Hepatocyte (in vitro differentiated cells): ENCODE results near the gene RBCK1. TPM values are rescaled to one million over a fixed set of nuclear protein-coding genes. Genes with fewer than 3 reads are reported as not detected.

Experiments
- DNase-seq: peaks from one replicate; pipeline ENCODE4 v3.0.0-alpha.2; 2016; ENCODE audit warnings: low spot score
- H2AFZ ChIP-seq: fragments of 200-600 bp; sonication (generic); 2 replicates; pipeline ENCODE4 v1.6.0; 2016; ENCODE audit warnings: antibody characterized with exemption, mild to moderate bottlenecking
- H3K27ac ChIP-seq: fragments of 200-600 bp; sonication (generic); 2 replicates; pipeline ENCODE4 v1.5.1; 2016; ENCODE audit warnings: mild to moderate bottlenecking
- H3K27me3 ChIP-seq: fragments of 200-600 bp; sonication (generic); 2 replicates; pipeline ENCODE4 v1.6.1; 2016
- H3K36me3 ChIP-seq: fragments of 200-600 bp; sonication (generic); replicated peaks from 2 replicates; pipeline ENCODE4 v1.5.1; 2016; ENCODE audit warnings: low read depth; ENCODE audit not compliant: insufficient read depth
- H3K4me1 ChIP-seq: fragments of 200-600 bp; sonication (generic); 2 replicates; pipeline ENCODE4 v1.5.1; 2016; ENCODE audit warnings: mild to moderate bottlenecking, moderate library complexity; ENCODE audit not compliant: insufficient read depth
- H3K4me2 ChIP-seq: fragments of 200-600 bp; sonication (generic); 2 replicates; pipeline ENCODE4 v1.6.0; 2016
- H3K4me3 ChIP-seq: fragments of 200-600 bp; sonication (generic); 2 replicates; pipeline ENCODE4 v1.5.1; 2016; ENCODE audit warnings: mild to moderate bottlenecking
- H3K79me2 ChIP-seq: fragments of 200-600 bp; sonication (generic); 2 replicates; pipeline ENCODE4 v1.6.0; 2017; ENCODE audit warnings: mild to moderate bottlenecking
- H3K9me2 ChIP-seq: fragments of 200-600 bp; sonication (generic); replicated peaks from 2 replicates; pipeline ENCODE4 v1.6.0; 2017; ENCODE audit warnings: mild to moderate bottlenecking; ENCODE audit not compliant: insufficient read depth
- H3K9me3 ChIP-seq: fragments of 200-600 bp; sonication (generic); 2 replicates; pipeline ENCODE4 v1.5.1; 2016; ENCODE audit warnings: low read depth, mild to moderate bottlenecking
- H4K20me1 ChIP-seq: fragments of 200-600 bp; sonication (generic); 2 replicates; pipeline ENCODE4 v1.6.0; 2016; ENCODE audit warnings: mild to moderate bottlenecking; ENCODE audit not compliant: insufficient read depth, poor library complexity, severe bottlenecking
- EZH2 ChIP-seq: fragments of 200-600 bp; sonication (generic); IDR thresholded peaks from 2 replicates; pipeline ENCODE4 v1.6.1; 2016; ENCODE audit warnings: antibody characterized with exemption, mild to moderate bottlenecking, borderline replicate concordance
- EZH2phosphoT487 ChIP-seq: fragments of 200-600 bp; sonication (generic); IDR thresholded peaks from one replicate; pipeline ENCODE4 v1.6.1; 2018; ENCODE audit warnings: antibody characterized with exemption, mild to moderate bottlenecking, low read depth, moderate library complexity; ENCODE audit not compliant: unreplicated experiment, severe bottlenecking
- WGBS: methylation state at CpG from one replicate; pipeline ENCODE4 v1.1.6; 2016; ENCODE audit warnings: low lambda C conversion rate; ENCODE audit errors: missing lambda C conversion rate; 5-methylcytosine and 5-hydroxymethylcytosine counted together
- polyA plus RNA-seq: library from polyadenylated mRNA; unstranded; fragments of >200 nt; fragmentation: Nextera tagmentation; extraction: Ambion mirVana; gene quantifications from 2 replicates; pipeline ENCODE4 v1.2.1, GENCODE V29; 2016
- total RNA-seq: library from RNA; depleted of rRNA; stranded (reverse); fragments of >200 nt; gene quantifications from 2 replicates; pipeline ENCODE4 v1.2.3, GENCODE V29; 2014
- TF ChIP-seq, protein P1 (sequence below): fragments of 200-600 bp; sonication (generic); IDR thresholded peaks from 2 replicates; pipeline ENCODE4 v1.5.1; 2016; ENCODE audit warnings: antibody characterized with exemption, mild to moderate bottlenecking; ENCODE audit not compliant: poor library complexity

Gene RBCK1
- total and polyA plus RNA-seq, 2 experiments from 2014 or later: 76.4 to 80.8 TPM

- peak overlapping the region; percentile 96 for H3K27ac ChIP-seq
- peak; percentile 88 for DNase-seq
- H3K27me3 ChIP-seq: no peaks in the 10 kb centered on the region
- peaks cover 39% of the 10 kb centered on the region for H3K79me2 ChIP-seq
- peaks cover 7% of the 10 kb centered on the region for H3K4me1 ChIP-seq
- H3K4me3 ChIP-seq: peak overlapping the region; percentile 92
- 2% methylated on average over 60 of the region's 93 CpGs for WGBS
- H2AFZ ChIP-seq: peak overlapping the region; percentile 40
- H3K4me2 ChIP-seq: peak overlapping the region; percentile 94
- H4K20me1 ChIP-seq: peaks cover 13% of the 10 kb centered on the region
- H3K36me3 ChIP-seq: no peaks in the 10 kb centered on the region
- H3K9me2 ChIP-seq: no peaks in the 10 kb centered on the region
- no peak for TF ChIP-seq EZH2phosphoT487
- H3K9me3 ChIP-seq: no peaks in the 10 kb centered on the region
Observed at GRCh38 chr20:380763-381580, 27.1 kb upstream of the RBCK1 start.

DNA sequence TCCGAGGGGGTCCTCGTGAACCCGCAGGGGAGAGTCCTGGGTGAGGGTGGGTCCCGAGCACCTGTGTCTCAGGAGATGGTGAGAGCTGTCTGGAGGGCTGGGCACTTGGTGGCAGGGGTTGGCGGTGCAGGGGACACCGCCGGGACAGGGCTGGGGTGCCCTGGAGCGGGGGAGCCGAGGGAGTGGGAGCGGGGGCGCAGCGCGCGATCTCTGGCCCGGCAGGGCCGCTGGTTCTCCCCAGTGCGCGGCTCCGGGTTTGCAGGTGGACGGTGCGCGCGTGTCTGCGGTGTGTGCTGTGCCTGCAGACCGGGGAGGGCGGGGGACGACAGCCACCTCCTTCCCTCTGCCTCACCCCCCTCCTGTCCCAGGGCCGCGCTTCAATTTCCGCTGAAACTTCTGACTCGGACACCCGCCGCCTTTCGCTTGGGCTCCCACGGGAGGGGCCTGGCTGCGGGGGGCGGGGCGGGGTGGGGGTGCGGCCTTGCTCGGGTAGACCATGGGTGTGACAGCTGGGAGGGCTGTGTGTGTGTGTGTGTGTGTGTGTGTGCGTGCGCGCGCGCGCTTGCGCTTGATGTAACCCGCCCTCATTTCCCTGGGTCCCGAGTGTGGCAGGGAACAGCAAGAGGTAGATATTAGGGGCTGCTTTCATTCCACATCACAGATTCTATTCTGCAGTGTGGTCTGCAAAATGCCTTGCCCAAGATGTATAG is 26.4 kb upstream of the RBCK1 start:
- 6% methylated on average over 23 of the region's 49 CpGs for WGBS
- H3K9me3 ChIP-seq: no peaks in the 10 kb centered on the region
- TF ChIP-seq, protein P1, sequence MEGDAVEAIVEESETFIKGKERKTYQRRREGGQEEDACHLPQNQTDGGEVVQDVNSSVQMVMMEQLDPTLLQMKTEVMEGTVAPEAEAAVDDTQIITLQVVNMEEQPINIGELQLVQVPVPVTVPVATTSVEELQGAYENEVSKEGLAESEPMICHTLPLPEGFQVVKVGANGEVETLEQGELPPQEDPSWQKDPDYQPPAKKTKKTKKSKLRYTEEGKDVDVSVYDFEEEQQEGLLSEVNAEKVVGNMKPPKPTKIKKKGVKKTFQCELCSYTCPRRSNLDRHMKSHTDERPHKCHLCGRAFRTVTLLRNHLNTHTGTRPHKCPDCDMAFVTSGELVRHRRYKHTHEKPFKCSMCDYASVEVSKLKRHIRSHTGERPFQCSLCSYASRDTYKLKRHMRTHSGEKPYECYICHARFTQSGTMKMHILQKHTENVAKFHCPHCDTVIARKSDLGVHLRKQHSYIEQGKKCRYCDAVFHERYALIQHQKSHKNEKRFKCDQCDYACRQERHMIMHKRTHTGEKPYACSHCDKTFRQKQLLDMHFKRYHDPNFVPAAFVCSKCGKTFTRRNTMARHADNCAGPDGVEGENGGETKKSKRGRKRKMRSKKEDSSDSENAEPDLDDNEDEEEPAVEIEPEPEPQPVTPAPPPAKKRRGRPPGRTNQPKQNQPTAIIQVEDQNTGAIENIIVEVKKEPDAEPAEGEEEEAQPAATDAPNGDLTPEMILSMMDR: no peak
- no peak for TF ChIP-seq EZH2
- TF ChIP-seq EZH2phosphoT487: no peak
- H2AFZ ChIP-seq: peak overlapping the region; percentile 40
- H3K36me3 ChIP-seq: no peaks in the 10 kb centered on the region
- H4K20me1 ChIP-seq: peaks cover 14% of the 10 kb centered on the region
- no peaks in the 10 kb centered on the region for H3K27me3 ChIP-seq
- DNase-seq: peak; percentile 83
- peak overlapping the region; percentile 96 for H3K27ac ChIP-seq
- H3K9me2 ChIP-seq: no peaks in the 10 kb centered on the region
- peak overlapping the region; percentile 92 for H3K4me3 ChIP-seq
- peaks cover 7% of the 10 kb centered on the region for H3K4me1 ChIP-seq
- H3K79me2 ChIP-seq: peaks cover 46% of the 10 kb centered on the region
- peak overlapping the region; percentile 94 for H3K4me2 ChIP-seq

DNA sequence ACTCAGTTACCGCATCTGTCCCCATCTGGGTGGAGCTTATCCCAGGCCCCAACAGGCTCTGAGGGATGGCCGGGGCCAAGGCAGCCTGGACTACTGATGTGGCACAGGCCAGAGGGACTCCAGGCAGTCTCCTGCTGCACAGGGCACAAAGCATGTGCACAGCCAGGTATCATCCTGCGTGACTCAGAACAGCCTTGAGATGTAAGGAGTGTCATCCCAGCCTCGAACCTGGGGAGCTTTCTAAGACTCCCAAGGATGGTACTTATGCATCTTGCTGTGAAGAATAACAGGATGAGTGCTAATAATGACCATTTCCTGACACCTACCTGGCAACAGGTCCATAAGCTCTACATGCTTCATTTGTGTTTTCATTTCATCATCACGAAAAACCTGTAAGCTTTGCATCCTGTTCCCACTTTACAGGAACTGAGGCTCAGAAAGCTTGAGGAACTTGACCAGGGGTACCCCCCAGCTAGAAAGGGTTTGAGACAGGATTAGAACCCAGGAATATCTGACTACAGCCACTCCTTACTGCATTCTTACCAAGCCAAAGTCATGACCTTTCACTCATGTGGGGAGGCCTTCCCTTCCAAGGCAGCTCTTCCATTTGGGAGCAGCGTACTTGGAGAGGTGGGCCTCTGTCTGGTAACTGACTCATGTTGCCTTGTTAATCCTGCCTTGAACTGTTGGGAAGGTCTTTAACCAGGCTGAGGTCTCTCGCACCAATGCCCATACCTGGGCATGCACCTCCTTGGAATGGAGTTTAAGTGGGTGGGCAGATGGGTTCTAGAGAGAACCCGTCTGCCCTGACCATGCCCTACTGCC is 25.6 kb upstream of the RBCK1 start:
- H3K36me3 ChIP-seq: no peaks in the 10 kb centered on the region
- H3K9me3 ChIP-seq: no peaks in the 10 kb centered on the region
- H2AFZ ChIP-seq: no peak overlapping the region
- peak overlapping the region; percentile 96 for H3K27ac ChIP-seq
- H3K4me1 ChIP-seq: peaks cover 7% of the 10 kb centered on the region
- TF ChIP-seq EZH2 (no peak), EZH2phosphoT487 (no peak)
- TF ChIP-seq, protein P1: no peak
- peak overlapping the region; percentile 94 for H3K4me2 ChIP-seq
- H4K20me1 ChIP-seq: peaks cover 20% of the 10 kb centered on the region
- H3K4me3 ChIP-seq: no peak overlapping the region
- H3K79me2 ChIP-seq: peaks cover 53% of the 10 kb centered on the region
- H3K27me3 ChIP-seq: no peaks in the 10 kb centered on the region
- 74% methylated on average over 8 of the region's 8 CpGs for WGBS
- no peak for DNase-seq
- no peaks in the 10 kb centered on the region for H3K9me2 ChIP-seq
